H1 (cell line): ENCODE measurements around the gene MSL1. TPM values are rescaled to one million over a fixed set of nuclear protein-coding genes. Genes with fewer than 3 reads are reported as not detected.
A peak's percentile ranks its signal among the peaks of the same experiment; 100 is the strongest.

ENCODE experiments used
- CTCF ChIA-PET: fragments of 300-600 bp; sonication (Branson Sonifier 250); formaldehyde crosslinking; loops from one replicate; lab custom pipeline; 2021; ENCODE audit not compliant: partially characterized antibody; lab: Charles Lee
- POLR2A ChIA-PET: fragments of 300-600 bp; sonication (Branson Sonifier 250); formaldehyde crosslinking; loops from one replicate; lab custom pipeline; 2021; ENCODE audit warnings: inconsistent platforms; ENCODE audit not compliant: partially characterized antibody; lab: Charles Lee
- DNase-seq, 2 experiments: peaks; one replicate each; pipeline versions ENCODE4 v3.0.0 to v3.0.0-alpha.2; 2010 to 2022; ENCODE audit warnings: low spot score in 2 of 2, low read depth in 1 of 2, mixed read lengths in 1 of 2
- FAIRE-seq: peaks from 2 replicates; lab custom pipeline; 2011; peaks lifted over from hg19 to GRCh38; lab: Jason Lieb, UNC
- H2AFZ ChIP-seq: 2 replicates; pipeline ENCODE4 v1.8.1; 2012; ENCODE audit warnings: low read length, inconsistent platforms
- H2AK5ac ChIP-seq: 2 replicates; pipeline ENCODE4 v1.6.1; 2013; ENCODE audit warnings: low read depth, low read length
- H2BK120ac ChIP-seq: replicated peaks from 2 replicates; pipeline ENCODE3; 2013; ENCODE audit warnings: low read depth, low read length, inconsistent platforms
- H2BK12ac ChIP-seq: 2 replicates; pipeline ENCODE4 v1.6.1; 2013; ENCODE audit warnings: low read depth, low read length
- H2BK15ac ChIP-seq: 2 replicates; pipeline ENCODE4 v1.6.1; 2013; ENCODE audit warnings: low read length
- H2BK20ac ChIP-seq: 2 replicates; pipeline ENCODE4 v1.6.1; 2013; ENCODE audit warnings: low read length
- H2BK5ac ChIP-seq: 2 replicates; pipeline ENCODE4 v1.6.1; 2013; ENCODE audit warnings: low read depth, low read length
- H3K14ac ChIP-seq: 2 replicates; pipeline ENCODE4 v1.6.1; 2013; ENCODE audit warnings: inconsistent platforms; ENCODE audit not compliant: insufficient read length
- H3K18ac ChIP-seq: 2 replicates; pipeline ENCODE4 v1.6.1; 2013; ENCODE audit warnings: low read length; ENCODE audit errors: extremely low read depth
- H3K23ac ChIP-seq: 2 replicates; pipeline ENCODE4 v1.6.1; 2013; ENCODE audit warnings: inconsistent platforms; ENCODE audit not compliant: insufficient read length
- H3K23me2 ChIP-seq: 2 replicates; pipeline ENCODE4 v1.6.1; 2013; ENCODE audit warnings: low read depth, low read length
- H3K27ac ChIP-seq: 2 replicates; pipeline ENCODE4 v1.6.1; 2011; ENCODE audit warnings: low read depth, low read length, inconsistent platforms
- H3K27me3 ChIP-seq, 4 experiments: replicated peaks in 1 of 4; 1 replicate in 1 of 4; 2 replicates in 3 of 4; pipeline versions ENCODE4 v1.6.1 to v1.8.1; 2011 to 2013; ENCODE audit warnings: low read length in 3 of 4, mild to moderate bottlenecking in 3 of 4, inconsistent platforms in 2 of 4, mixed read lengths in 2 of 4, moderate library complexity in 1 of 4; ENCODE audit not compliant: control insufficient read depth in 3 of 4, insufficient read depth in 3 of 4; ENCODE audit errors: extremely low read depth in 1 of 4
- H3K36me3 ChIP-seq, 4 experiments: 2 replicates each; pipeline versions ENCODE4 v1.6.1 to v1.8.1; 2011 to 2013; ENCODE audit warnings: mild to moderate bottlenecking in 4 of 4, low read length in 3 of 4, moderate library complexity in 2 of 4, control low read depth in 1 of 4, inconsistent platforms in 1 of 4; ENCODE audit not compliant: insufficient read depth in 4 of 4, control insufficient read depth in 2 of 4
- H3K4ac ChIP-seq: replicated peaks from 2 replicates; pipeline ENCODE3; 2013; ENCODE audit warnings: low read length, low read depth, mixed read lengths, inconsistent platforms; ENCODE audit not compliant: insufficient read length
- H3K4me1 ChIP-seq, 4 experiments: replicated peaks in 1 of 4; 1 replicate in 1 of 4; 2 replicates in 3 of 4; pipeline versions ENCODE4 v1.6.1 to v1.8.1; 2011 to 2013; ENCODE audit warnings: low read length in 3 of 4, inconsistent platforms in 2 of 4, mixed read lengths in 1 of 4; ENCODE audit not compliant: insufficient read depth in 4 of 4, control insufficient read depth in 3 of 4
- H3K4me2 ChIP-seq, 2 experiments: 2 replicates each; pipeline versions ENCODE4 v1.6.1 to v1.8.1; 2011 to 2013; ENCODE audit warnings: low read depth in 2 of 2, low read length in 2 of 2, control low read depth in 1 of 2, inconsistent platforms in 1 of 2, mild to moderate bottlenecking in 1 of 2; ENCODE audit not compliant: insufficient read depth in 1 of 2
- H3K4me3 ChIP-seq, 4 experiments: fragments of 200-600, 300-600 bp in 1 of 4; sonication (generic), shearing (Covaris generic), sonication (Bioruptor Twin) in 1 of 4; 2 replicates each; pipeline versions ENCODE4 v1.5.1 to v1.8.1; 2011 to 2016; ENCODE audit warnings: low read length in 4 of 4, low read depth in 3 of 4, control low read depth in 2 of 4, inconsistent platforms in 2 of 4, mild to moderate bottlenecking in 2 of 4, mixed read lengths in 1 of 4, moderate library complexity in 1 of 4; ENCODE audit not compliant: insufficient read depth in 2 of 4; ENCODE audit errors: extremely low read depth in 1 of 4
- H3K56ac ChIP-seq: replicated peaks from 2 replicates; pipeline ENCODE3; 2013; ENCODE audit warnings: low read depth, mild to moderate bottlenecking, mixed read lengths, low read length, inconsistent platforms; ENCODE audit not compliant: insufficient read length
- H3K79me1 ChIP-seq: 2 replicates; pipeline ENCODE4 v1.6.1; 2013; ENCODE audit warnings: low read depth, low read length, control low read depth
- H3K79me2 ChIP-seq, 2 experiments: 2 replicates each; pipeline versions ENCODE4 v1.6.1 to v1.8.1; 2012 to 2013; ENCODE audit warnings: low read length in 2 of 2, mild to moderate bottlenecking in 2 of 2, inconsistent platforms in 1 of 2; ENCODE audit not compliant: insufficient read depth in 2 of 2, control insufficient read depth in 1 of 2
- H3K9ac ChIP-seq, 4 experiments: replicated peaks in 1 of 4; 1 replicate in 1 of 4; 2 replicates in 3 of 4; pipeline versions ENCODE4 v1.6.1 to v1.8.1; 2011 to 2013; ENCODE audit warnings: low read depth in 3 of 4, low read length in 3 of 4, control low read depth in 2 of 4, mild to moderate bottlenecking in 2 of 4, moderate library complexity in 2 of 4, inconsistent platforms in 1 of 4; ENCODE audit errors: extremely low read depth in 1 of 4
- H3K9me3 ChIP-seq, 2 experiments: 2 replicates each; pipeline versions ENCODE4 v1.6.1 to v1.8.1; 2012 to 2013; ENCODE audit warnings: mild to moderate bottlenecking in 2 of 2, moderate library complexity in 2 of 2, control low read depth in 1 of 2, inconsistent platforms in 1 of 2, low read depth in 1 of 2, low read length in 1 of 2, mixed read lengths in 1 of 2; ENCODE audit not compliant: insufficient read depth in 2 of 2
- H4K20me1 ChIP-seq, 2 experiments: replicated peaks in 1 of 2; 2 replicates each; pipeline versions ENCODE3 to v1.8.1; 2011 to 2013; ENCODE audit warnings: inconsistent platforms in 2 of 2, low read length in 2 of 2, mild to moderate bottlenecking in 1 of 2; ENCODE audit not compliant: insufficient read depth in 2 of 2, control insufficient read depth in 1 of 2
- H4K5ac ChIP-seq: 2 replicates; pipeline ENCODE4 v1.6.1; 2013; ENCODE audit warnings: low read length, low read depth, mixed read lengths, inconsistent platforms; ENCODE audit not compliant: insufficient read length
- H4K8ac ChIP-seq: 2 replicates; pipeline ENCODE4 v1.8.0; 2013; ENCODE audit warnings: mild to moderate bottlenecking, moderate library complexity, low read length, inconsistent platforms; ENCODE audit not compliant: insufficient read depth; ENCODE audit errors: extremely low read depth
- H4K91ac ChIP-seq: replicated peaks from 2 replicates; pipeline ENCODE3; 2013; ENCODE audit warnings: low read length, mixed read lengths, inconsistent platforms; ENCODE audit not compliant: insufficient read length
- CTCF ChIP-seq, 3 experiments: IDR thresholded peaks; 1 replicate in 2 of 3; 2 replicates in 1 of 3; pipeline versions ENCODE4 v1.5.1 to v1.6.1; 2011; ENCODE audit warnings: low read length in 3 of 3, mild to moderate bottlenecking in 3 of 3, inconsistent platforms in 2 of 3, low read depth in 1 of 3, moderate library complexity in 1 of 3; ENCODE audit not compliant: insufficient read depth in 1 of 3; ENCODE audit errors: control extremely low read depth in 1 of 3
- EP300 ChIP-seq, 2 experiments: IDR thresholded peaks; 1 replicate in 1 of 2; 2 replicates in 1 of 2; pipeline ENCODE4 v1.6.1; 2011 to 2012; ENCODE audit warnings: low read depth in 2 of 2, low read length in 2 of 2, mild to moderate bottlenecking in 2 of 2, borderline replicate concordance in 1 of 2, inconsistent platforms in 1 of 2, moderate library complexity in 1 of 2
- RAD21 ChIP-seq, 2 experiments: IDR thresholded peaks in 1 of 2; conservative IDR thresholded peaks in 1 of 2; 2 replicates each; pipeline ENCODE4 v1.6.1; 2011; ENCODE audit warnings: low read depth in 2 of 2, low read length in 2 of 2, improper control_type of control experiment in 1 of 2, inconsistent platforms in 1 of 2, mild to moderate bottlenecking in 1 of 2, moderate library complexity in 1 of 2
- RBBP5 ChIP-seq: IDR thresholded peaks from 2 replicates; pipeline ENCODE4 v1.7.1; 2012; ENCODE audit warnings: low read depth, mild to moderate bottlenecking, inconsistent platforms, low read length, moderate library complexity, borderline replicate concordance
- SIN3A ChIP-seq, 2 experiments: IDR thresholded peaks in 1 of 2; conservative IDR thresholded peaks in 1 of 2; 2 replicates each; pipeline ENCODE4 v1.6.1; 2011 to 2012; ENCODE audit warnings: low read length in 2 of 2, improper control_type of control experiment in 1 of 2, low read depth in 1 of 2, mild to moderate bottlenecking in 1 of 2
- WGBS, 2 experiments: shearing (Covaris generic) in 1 of 2; methylation state at CpG; one replicate each; pipeline versions ENCODE4 v1.1.6 to v1.1.7; 2013 to 2015; ENCODE audit warnings: low lambda C conversion rate in 2 of 2, mixed read lengths in 2 of 2, inconsistent platforms in 1 of 2, low coverage in 1 of 2, missing lambda C conversion rate in 1 of 2; ENCODE audit not compliant: insufficient replicate concordance in 2 of 2, insufficient coverage in 1 of 2, insufficient read length in 1 of 2; ENCODE audit errors: extremely low coverage in 1 of 2, missing lambda C conversion rate in 1 of 2; 5-methylcytosine and 5-hydroxymethylcytosine counted together
- polyA plus RNA-seq, 7 experiments: library from polyadenylated mRNA; depleted of rRNA in 3 of 7; stranded (reverse) in 5 of 7; unstranded in 2 of 7; fragments of >200 nt in 5 of 7; fragments of 200-250 nt in 2 of 7; gene quantifications; 1 replicate in 5 of 7; 2 replicates in 1 of 7; 4 replicates in 1 of 7; pipeline versions ENCODE4 v1.2.1 to v1.2.3, GENCODE V29; 2011 to 2013; ENCODE audit warnings: missing spikeins in 2 of 7, mixed read lengths in 2 of 7
- total RNA-seq: library from RNA; stranded (reverse); fragmentation: NEBNext Ultra II Directional; extraction: Animal tissue kit (Norgen Biotek cat#: 25700); gene quantifications from 2 replicates; pipeline ENCODE4 v1.2.1, GENCODE V29; 2021

Gene MSL1
- total and polyA plus RNA-seq, 2 of the 8 experiments (the other 6 are each of a cell fraction or from before 2014, with no cell fraction given) = 24.1 to 66.5 TPM

DNA sequence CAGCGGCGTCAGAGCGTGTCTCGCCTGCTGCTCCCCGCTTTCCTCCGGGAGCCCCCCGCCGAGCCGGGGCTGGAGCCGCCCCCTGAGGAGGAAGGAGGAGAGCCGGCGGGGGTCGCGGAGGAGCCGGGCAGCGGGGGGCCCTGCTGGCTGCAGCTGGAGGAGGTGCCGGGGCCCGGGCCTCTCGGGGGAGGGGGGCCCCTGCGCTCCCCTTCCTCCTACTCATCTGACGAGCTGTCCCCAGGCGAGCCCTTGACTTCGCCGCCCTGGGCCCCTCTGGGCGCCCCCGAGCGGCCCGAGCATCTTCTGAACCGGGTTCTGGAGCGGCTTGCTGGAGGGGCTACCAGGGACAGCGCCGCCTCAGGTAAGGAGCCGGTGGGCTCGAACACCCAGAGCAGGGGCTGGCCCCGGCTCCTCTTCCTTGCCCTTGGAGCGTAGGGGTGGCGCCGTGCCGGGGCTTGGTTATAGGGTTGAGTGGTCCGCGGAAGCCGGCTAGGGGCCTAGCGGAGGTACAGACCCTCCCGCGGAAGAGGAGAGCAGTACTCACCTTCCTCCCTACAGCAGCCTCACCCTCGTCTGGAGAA, 56.3 kb downstream of the MSL1 start:
- Histone ChIP-seq H3K4me1 (peaks cover 5 to 20% (median 15%) of the 10 kb centered on the region in 4 experiments; a peak in 6 of 7 replicates), H3K4me2 (peak overlapping the region; percentile 59 to 91), H3K79me2 (no peaks in the 10 kb centered on the region), H3K9ac (no peak overlapping the region), H3K4ac (no peak overlapping the region), H3K23me2 (peaks cover 2% of the 10 kb centered on the region; the same call in 1 of the 2 replicates), H2BK12ac (no peak overlapping the region), H4K91ac (no peak overlapping the region), H4K20me1 (peaks cover 2 to 19% of the 10 kb centered on the region in 2 experiments), H3K18ac (peak overlapping the region; percentile 48; the same call in 1 of the 2 replicates), H3K4me3 (peak overlapping the region; percentile 29 to 80 (median 42)), H3K14ac (no peak overlapping the region), H2BK5ac (no peak overlapping the region), H4K5ac (no peak overlapping the region), H3K36me3 (peaks cover under 1 to 7% (median 4%) of the 10 kb centered on the region in 4 experiments; a peak in 6 of 8 replicates), H2BK15ac (no peak overlapping the region), H3K27me3 (no peaks in the 10 kb centered on the region), H3K9me3 (no peaks in the 10 kb centered on the region), H2AK5ac (no peak overlapping the region), H3K79me1 (no peaks in the 10 kb centered on the region), H4K8ac (no peak overlapping the region; the same call in 1 of the 2 replicates), H2AFZ (no peak overlapping the region), H2BK120ac (no peak overlapping the region), H3K27ac (no peak overlapping the region), H2BK20ac (no peak overlapping the region), H3K23ac (no peak overlapping the region), H3K56ac (no peak overlapping the region)
- TF ChIP-seq RBBP5 (no peak), EP300 (IDR thresholded peaks at IDR 0.05; ENCODE audit: borderline replicate concordance in 1 of 2, low read depth in 2 of 2, low read length in 2 of 2) (no peak), CTCF (IDR thresholded peaks at IDR 0.05; ENCODE audit: control extremely low read depth in 1 of 3, insufficient read depth in 1 of 3, low read depth in 1 of 3, low read length in 3 of 3) (peak; percentile 15 to 49 (median 18)), RAD21 (IDR thresholded peaks at IDR 0.05 in 1 of 2, conservative IDR thresholded peaks at IDR 0.05 in 1 of 2; ENCODE audit: low read depth in 2 of 2, low read length in 2 of 2) (0 out of 4 replicates have a peak, but pooled peaks of 1 of the 2 experiments have one; percentile 7), SIN3A (conservative IDR thresholded peaks at IDR 0.05 in 1 of 2, IDR thresholded peaks at IDR 0.05 in 1 of 2; ENCODE audit: low read depth in 1 of 2, low read length in 2 of 2) (peak in 1 of 2 experiments; percentile 43; a peak in 1 of 4 replicates)
- DNase-seq (peak in 1 of 2 experiments; percentile 82), FAIRE-seq (no peak)
- WGBS, 2 experiments = 13% methylated on average over 29 of the region's 46 CpGs; no CpG with 5 or more reads in 1 of the 2 experiments
- ChIA-PET POLR2A (interaction anchor here (1.0 to 9.1 kb wide), 9 partner anchors 7 to 107 kb away, joined by 3 to 105 read pairs (median 4); partner anchors contain the start of genes CASC3, MSL1 and WIPF2), CTCF (interaction anchor here (1.2 to 7.3 kb wide), 3 partner anchors 14 to 163 kb away, joined by 3 to 59 read pairs (median 5); partner anchors contain the start of gene CSF3)
